Hematopoietic multipotent progenitor cell treated with erythropoietin and hydrocortisone succinate and interleukin-3 and kit ligand, for 15 days (in vitro differentiated cells): Measurements from ENCODE around the gene UBE2D1.

Experiments used
- DNase-seq: peaks from one replicate; pipeline ENCODE4 v3.0.0-alpha.2; 2015; ENCODE audit warnings: low spot score

UBE2D1 gene

GRCh38 chr10:58334817-58335305, at the start of gene UBE2D1:
Gene UBE2D1 (plus strand): TSS chr10:58335006. CDS start chr10:58335202, 196 bp downstream.
- DNase-seq = peak; percentile 51

- peak; percentile 52 for DNase-seq
Measured at GRCh38 chr10:58291538-58292174, 43.1 kb upstream of the UBE2D1 start.

GRCh38 chr10:58293989-58294388, 40.8 kb upstream of the UBE2D1 start:
- no peak for DNase-seq

- DNase-seq = peak; percentile 35
Measured at GRCh38 chr10:58299580-58299979, 35.2 kb upstream of the UBE2D1 start.

GRCh38 chr10:58300676-58301075, 34.1 kb upstream of the UBE2D1 start:
- DNase-seq = no peak

- DNase-seq = no peak
Measured at GRCh38 chr10:58302254-58302653, 32.6 kb upstream of the UBE2D1 start.

GRCh38 chr10:58304099-58304633, 30.6 kb upstream of the UBE2D1 start:
- no peak for DNase-seq

- no peak for DNase-seq
Measured at GRCh38 chr10:58305821-58306220, 29.0 kb upstream of the UBE2D1 start.

GRCh38 chr10:58307676-58308075, 27.1 kb upstream of the UBE2D1 start:
- DNase-seq = no peak

GRCh38 chr10:58311026-58311425, 23.8 kb upstream of the UBE2D1 start:
- no peak for DNase-seq

GRCh38 chr10:58316874-58317273, 17.9 kb upstream of the UBE2D1 start:
- no peak for DNase-seq

- no peak for DNase-seq
Measured at GRCh38 chr10:58318346-58318745, 16.5 kb upstream of the UBE2D1 start.

- no peak for DNase-seq
Measured at GRCh38 chr10:58319599-58319998, 15.2 kb upstream of the UBE2D1 start.

GRCh38 chr10:58320351-58321049, 14.3 kb upstream of the UBE2D1 start:
- DNase-seq = no peak

GRCh38 chr10:58322072-58322834, 12.6 kb upstream of the UBE2D1 start:
- no peak for DNase-seq

- no peak for DNase-seq
Measured at GRCh38 chr10:58322835-58323209, 12.0 kb upstream of the UBE2D1 start.

- DNase-seq = no peak
Measured at GRCh38 chr10:58326967-58327381, 7.8 kb upstream of the UBE2D1 start.

GRCh38 chr10:58328233-58328632, 6.6 kb upstream of the UBE2D1 start:
- DNase-seq = no peak

- no peak for DNase-seq
Measured at GRCh38 chr10:58330431-58330830, 4.4 kb upstream of the UBE2D1 start.

- DNase-seq = no peak
Measured at GRCh38 chr10:58331646-58332045, 3.2 kb upstream of the UBE2D1 start.

GRCh38 chr10:58335306-58336005, 650 bp downstream of the UBE2D1 start:
- DNase-seq = no peak

- no peak for DNase-seq
Measured at GRCh38 chr10:58336242-58336641, 1.4 kb downstream of the UBE2D1 start.
